Karpas-422 (cell line): ENCODE results near the gene GABRA5. TPM values are rescaled to one million over a fixed set of nuclear protein-coding genes. Genes with fewer than 3 reads are reported as not detected.
A peak's percentile ranks its signal among the peaks of the same experiment; 100 is the strongest.

Experiments
- DNase-seq: peaks from one replicate; pipeline ENCODE4 v3.0.0-alpha.2; 2015
- H2AFZ ChIP-seq: fragments of 200-600 bp; sonication (generic); 2 replicates; pipeline ENCODE4 v1.6.1; 2014; ENCODE audit warnings: antibody characterized with exemption, low read length, mixed read lengths
- H3K27ac ChIP-seq: fragments of 200-600 bp; sonication (generic); 2 replicates; pipeline ENCODE4 v1.5.1; 2014; ENCODE audit warnings: mild to moderate bottlenecking, low read length, moderate library complexity
- H3K27me3 ChIP-seq: fragments of 200-600 bp; sonication (generic); 2 replicates; pipeline ENCODE4 v1.6.1; 2014; ENCODE audit warnings: low read length, mixed read lengths
- H3K36me3 ChIP-seq: fragments of 200-600 bp; sonication (generic); 2 replicates; pipeline ENCODE4 v1.6.1; 2014; ENCODE audit warnings: low read length, mixed read lengths; ENCODE audit not compliant: insufficient read depth
- H3K4me1 ChIP-seq: fragments of 200-600 bp; sonication (generic); 2 replicates; pipeline ENCODE4 v1.6.1; 2014; ENCODE audit warnings: mild to moderate bottlenecking, low read length, mixed read lengths
- H3K4me2 ChIP-seq: fragments of 200-600 bp; sonication (generic); 2 replicates; pipeline ENCODE4 v1.6.1; 2014; ENCODE audit warnings: low read length, low read depth, mild to moderate bottlenecking; ENCODE audit not compliant: poor library complexity, severe bottlenecking
- H3K4me3 ChIP-seq: fragments of 200-600 bp; sonication (generic); 2 replicates; pipeline ENCODE4 v1.5.1; 2014; ENCODE audit warnings: mild to moderate bottlenecking, antibody characterized with exemption, low read length, mixed read lengths
- H3K79me2 ChIP-seq: fragments of 200-600 bp; sonication (generic); 2 replicates; pipeline ENCODE4 v1.6.1; 2014; ENCODE audit warnings: mild to moderate bottlenecking, low read length, mixed read lengths
- H3K9ac ChIP-seq: fragments of 200-600 bp; sonication (generic); 2 replicates; pipeline ENCODE4 v1.6.0; 2014; ENCODE audit warnings: low read length
- H3K9me2 ChIP-seq: fragments of 200-600 bp; sonication (generic), shearing (Covaris generic); replicated peaks from 2 replicates; pipeline ENCODE4 v1.6.0; 2014; ENCODE audit warnings: mild to moderate bottlenecking, low read length, moderate library complexity; ENCODE audit not compliant: insufficient read depth
- H3K9me3 ChIP-seq: fragments of 300-700, 200-600 bp; sonication (generic); 2 replicates; pipeline ENCODE4 v1.6.1; 2014; ENCODE audit warnings: low read length, mixed read lengths
- H4K20me1 ChIP-seq: fragments of 200-600 bp; sonication (generic); 2 replicates; pipeline ENCODE4 v1.6.1; 2014; ENCODE audit warnings: mild to moderate bottlenecking, antibody characterized with exemption, low read length, low read depth; ENCODE audit not compliant: insufficient read depth
- total RNA-seq: library from RNA; depleted of rRNA; stranded (reverse); fragments of >200 nt; shearing (Covaris generic); gene quantifications from 2 replicates; pipeline ENCODE4 v1.2.3, GENCODE V29; 2014; ENCODE audit warnings: low replicate concordance

The GABRA5 gene
- total RNA-seq, 1 experiment from 2014 or later, result not detected

DNA sequence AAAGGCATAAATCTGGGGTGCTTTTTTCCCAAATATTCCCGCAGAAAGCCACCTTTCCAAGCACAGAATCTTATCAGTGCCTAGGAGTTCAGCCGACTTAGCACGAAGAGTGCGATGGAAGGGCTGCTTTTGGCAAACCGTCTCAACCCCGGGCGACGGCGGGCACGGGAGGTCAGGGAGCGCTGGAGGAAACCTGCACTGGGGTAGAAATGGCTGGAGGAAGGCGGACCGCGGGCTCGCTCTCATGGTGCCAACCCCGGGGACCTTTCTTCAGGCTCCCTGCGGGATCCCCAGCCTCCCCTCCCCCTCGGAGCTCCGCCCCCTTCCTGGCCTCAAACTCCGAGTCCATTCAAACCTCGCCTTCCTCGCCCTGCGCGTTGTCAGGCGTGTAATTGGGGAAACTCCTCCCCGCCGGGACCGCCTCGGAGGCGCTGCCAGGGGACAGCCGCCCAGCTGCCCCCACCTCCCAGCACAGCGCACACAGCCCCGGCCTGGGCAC is 103.9 kb downstream of the GABRA5 start, which contains the start of gene GABRG3:
TSS of gene GABRG3 (plus strand) at position 470 of the 499 bp plus-strand sequence.
- no peak for DNase-seq
- no peaks in the 10 kb centered on the region for H3K79me2 ChIP-seq
- H3K9me2 ChIP-seq, result no peaks in the 10 kb centered on the region
- no peak within 1 kb of the TSS for H3K27ac ChIP-seq
- H3K4me1 ChIP-seq, result no peaks in the 10 kb centered on the region
- H2AFZ ChIP-seq, result no peak within 1 kb of the TSS
- H3K9ac ChIP-seq, result no peak within 1 kb of the TSS
- H4K20me1 ChIP-seq, result no peaks in the 10 kb centered on the region
- no peak within 1 kb of the TSS for H3K4me2 ChIP-seq
- H3K4me3 ChIP-seq, result no peak within 1 kb of the TSS
- no peaks in the 10 kb centered on the region for H3K36me3 ChIP-seq
- H3K27me3 ChIP-seq, result no peaks in the 10 kb centered on the region
- peaks cover 25% of the 10 kb centered on the region for H3K9me3 ChIP-seq

DNA sequence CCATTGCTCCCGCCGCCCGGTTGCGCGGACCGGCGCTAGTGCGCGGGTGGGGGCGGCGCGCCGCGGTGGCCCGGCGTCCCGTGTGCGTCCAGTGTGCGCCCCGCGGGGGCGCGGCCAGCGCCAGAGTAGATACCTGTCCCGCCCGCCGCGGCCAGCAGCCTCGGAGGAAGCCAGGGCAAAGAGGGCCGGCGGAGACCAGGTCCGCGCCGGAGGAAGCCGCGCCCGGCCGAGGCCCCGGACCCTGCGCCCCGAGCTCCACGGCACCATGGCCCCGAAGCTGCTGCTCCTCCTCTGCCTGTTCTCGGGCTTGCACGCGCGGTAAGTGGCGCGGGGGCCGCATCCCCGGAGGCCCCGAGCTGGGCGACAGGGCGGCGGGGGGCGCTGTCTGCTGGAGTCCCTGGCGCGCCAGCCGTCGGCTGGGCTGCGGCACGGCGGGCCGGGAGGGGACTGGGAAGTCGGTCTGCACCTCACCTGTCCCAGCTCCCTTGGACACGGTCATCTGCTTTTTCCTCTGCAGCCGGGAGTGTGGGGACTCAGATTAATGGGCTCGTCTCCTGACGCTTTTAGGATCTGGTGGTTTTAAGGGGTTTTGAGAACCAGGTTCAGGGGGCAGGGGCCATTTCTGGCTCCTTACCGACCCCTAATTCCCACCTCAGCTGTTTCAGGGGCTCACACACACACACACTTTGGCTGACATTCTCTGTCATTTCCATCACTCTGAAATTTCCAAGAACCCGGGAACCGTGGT is 104.6 kb downstream of the GABRA5 start:
- no peak overlapping the region for H3K9ac ChIP-seq
- no peaks in the 10 kb centered on the region for H3K4me1 ChIP-seq
- no peaks in the 10 kb centered on the region for H4K20me1 ChIP-seq
- no peaks in the 10 kb centered on the region for H3K79me2 ChIP-seq
- H3K27ac ChIP-seq, result no peak overlapping the region
- peaks cover 21% of the 10 kb centered on the region for H3K9me3 ChIP-seq
- H2AFZ ChIP-seq, result no peak overlapping the region
- no peak overlapping the region for H3K4me3 ChIP-seq
- H3K36me3 ChIP-seq, result no peaks in the 10 kb centered on the region
- H3K4me2 ChIP-seq, result no peak overlapping the region
- no peaks in the 10 kb centered on the region for H3K9me2 ChIP-seq
- no peaks in the 10 kb centered on the region for H3K27me3 ChIP-seq
- DNase-seq, result no peak

- Histone ChIP-seq H3K27me3 (no peaks in the 10 kb centered on the region), H3K27ac (no peak overlapping the region), H2AFZ (no peak overlapping the region), H3K9ac (no peak overlapping the region), H3K9me2 (no peaks in the 10 kb centered on the region), H3K4me3 (no peak overlapping the region), H4K20me1 (no peaks in the 10 kb centered on the region), H3K4me2 (no peak overlapping the region), H3K36me3 (no peaks in the 10 kb centered on the region), H3K9me3 (peaks cover 17% of the 10 kb centered on the region), H3K79me2 (no peaks in the 10 kb centered on the region), H3K4me1 (no peaks in the 10 kb centered on the region)
- DNase-seq, result no peak
These were observed 105.8 kb downstream of the GABRA5 start for GRCh38 chr15:26972636-26973035.

GRCh38 chr15:26974120-26974780 is 107.4 kb downstream of the GABRA5 start:
- Histone ChIP-seq H3K36me3 (no peaks in the 10 kb centered on the region), H3K4me2 (no peak overlapping the region), H3K27ac (no peak overlapping the region), H3K4me3 (no peak overlapping the region), H4K20me1 (no peaks in the 10 kb centered on the region), H3K9ac (no peak overlapping the region), H3K27me3 (no peaks in the 10 kb centered on the region), H3K79me2 (no peaks in the 10 kb centered on the region), H2AFZ (no peak overlapping the region), H3K9me3 (peaks cover 9% of the 10 kb centered on the region), H3K9me2 (no peaks in the 10 kb centered on the region; the same call in 1 of the 2 replicates), H3K4me1 (no peaks in the 10 kb centered on the region)
- peak; percentile 57 for DNase-seq

GRCh38 chr15:26981492-26981891 is 114.6 kb downstream of the GABRA5 start:
- Histone ChIP-seq H3K4me3 (no peak overlapping the region), H3K9ac (no peak overlapping the region), H3K4me1 (no peaks in the 10 kb centered on the region), H3K9me3 (peaks cover 26% of the 10 kb centered on the region), H3K79me2 (no peaks in the 10 kb centered on the region), H3K27ac (no peak overlapping the region), H3K36me3 (no peaks in the 10 kb centered on the region), H3K9me2 (no peaks in the 10 kb centered on the region; the same call in 1 of the 2 replicates), H4K20me1 (no peaks in the 10 kb centered on the region), H2AFZ (no peak overlapping the region), H3K27me3 (no peaks in the 10 kb centered on the region), H3K4me2 (no peak overlapping the region)
- no peak for DNase-seq

DNA sequence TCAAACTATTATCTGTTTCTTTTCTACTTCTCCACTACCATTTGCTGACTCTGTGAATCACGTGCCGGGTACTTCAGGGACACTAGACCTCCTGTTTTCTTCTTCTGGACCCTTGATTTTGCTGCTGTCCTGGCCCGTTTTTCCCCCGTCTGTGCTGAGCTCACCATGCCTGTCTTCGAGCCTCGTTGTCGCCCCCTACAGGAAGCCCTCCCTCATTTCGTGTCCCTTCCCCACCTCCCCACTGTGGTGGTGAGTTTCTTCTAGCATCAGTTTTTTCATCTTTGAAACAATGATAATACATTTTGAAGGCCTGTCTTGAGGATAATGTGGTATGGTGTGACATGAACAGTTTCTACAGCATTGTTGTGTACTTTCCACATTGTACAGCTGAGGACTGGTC is 117.0 kb downstream of the GABRA5 start:
- Histone ChIP-seq H3K4me1 (no peaks in the 10 kb centered on the region), H3K36me3 (no peaks in the 10 kb centered on the region), H3K4me3 (no peak overlapping the region), H3K27ac (no peak overlapping the region), H4K20me1 (no peaks in the 10 kb centered on the region), H3K27me3 (no peaks in the 10 kb centered on the region), H3K4me2 (no peak overlapping the region), H3K9me2 (no peaks in the 10 kb centered on the region), H3K79me2 (no peaks in the 10 kb centered on the region), H2AFZ (no peak overlapping the region), H3K9me3 (peaks cover 35% of the 10 kb centered on the region), H3K9ac (no peak overlapping the region)
- DNase-seq, result no peak

DNA sequence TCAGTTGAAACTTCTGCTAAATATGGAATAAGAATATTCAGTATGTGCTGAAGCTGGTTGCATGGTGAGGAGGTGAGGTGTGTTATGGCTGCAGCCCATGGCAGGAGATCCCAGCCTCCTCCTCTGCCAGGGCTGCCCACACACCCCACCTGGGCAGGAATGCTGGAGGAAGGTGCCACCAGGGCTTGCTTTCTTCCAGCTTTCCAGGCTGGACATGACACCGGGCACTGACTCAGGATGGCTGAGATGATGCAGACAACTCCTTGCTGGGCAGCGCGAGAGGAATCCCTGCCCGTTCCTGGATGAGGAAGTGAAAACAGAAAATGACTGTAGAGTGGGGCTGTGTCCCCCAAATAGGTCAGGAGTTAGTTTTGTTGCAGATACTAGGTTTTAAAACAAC is 118.2 kb downstream of the GABRA5 start:
- Histone ChIP-seq H3K79me2 (no peaks in the 10 kb centered on the region), H3K4me3 (no peak overlapping the region), H3K9ac (no peak overlapping the region), H3K27me3 (no peaks in the 10 kb centered on the region), H3K9me2 (no peaks in the 10 kb centered on the region), H3K36me3 (no peaks in the 10 kb centered on the region), H3K4me2 (no peak overlapping the region), H3K4me1 (no peaks in the 10 kb centered on the region), H3K9me3 (peaks cover 44% of the 10 kb centered on the region), H4K20me1 (no peaks in the 10 kb centered on the region), H2AFZ (no peak overlapping the region), H3K27ac (no peak overlapping the region)
- DNase-seq, result no peak

DNA sequence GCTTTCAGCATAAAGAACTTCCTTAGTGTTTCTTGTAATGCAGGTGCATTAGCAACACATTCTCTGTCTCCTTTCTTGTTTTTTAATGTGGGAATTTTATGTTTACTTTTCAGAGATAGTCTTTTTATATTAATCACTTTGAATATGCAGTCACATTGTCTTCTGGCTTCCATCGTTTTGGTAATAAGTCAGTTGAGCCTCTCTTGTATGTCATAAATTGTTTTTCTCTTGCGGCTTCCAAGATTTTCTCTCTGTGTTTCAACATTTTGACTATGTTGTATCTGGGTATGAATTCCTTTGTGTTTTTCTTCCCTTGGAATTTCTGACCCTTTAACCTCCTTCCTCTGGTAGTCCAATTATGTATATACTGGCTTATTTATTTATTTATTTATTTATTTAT is 129.4 kb downstream of the GABRA5 start:
- H3K36me3 ChIP-seq, result no peaks in the 10 kb centered on the region
- H3K4me2 ChIP-seq, result no peak overlapping the region
- no peaks in the 10 kb centered on the region for H3K4me1 ChIP-seq
- H3K4me3 ChIP-seq, result no peak overlapping the region
- no peak for DNase-seq
- peaks cover 32% of the 10 kb centered on the region for H3K9me3 ChIP-seq
- H3K9me2 ChIP-seq, result no peaks in the 10 kb centered on the region
- H3K9ac ChIP-seq, result no peak overlapping the region
- H3K79me2 ChIP-seq, result no peaks in the 10 kb centered on the region
- no peaks in the 10 kb centered on the region for H4K20me1 ChIP-seq
- no peak overlapping the region for H2AFZ ChIP-seq
- H3K27ac ChIP-seq, result no peak overlapping the region
- H3K27me3 ChIP-seq, result no peaks in the 10 kb centered on the region
